Left ventricle myocardium inferior (tissue), 1 donor: Measurements from ENCODE around the gene CLEC16A. TPM values are rescaled to one million over a fixed set of nuclear protein-coding genes. Genes with fewer than 3 reads are reported as not detected.

Experiments used
- DNase-seq: peaks from one replicate; pipeline ENCODE4 v3.0.0-alpha.2; 2020
- H3K27ac ChIP-seq: fragments of 200-600 bp; replicated peaks from 2 replicates; pipeline ENCODE4 v1.8.0; 2021
- H3K27me3 ChIP-seq: fragments of 200-600 bp; 2 replicates; pipeline ENCODE4 v1.8.0; 2021; ENCODE audit warnings: low read depth
- H3K36me3 ChIP-seq: fragments of 200-600 bp; 2 replicates; pipeline ENCODE4 v1.8.0; 2021
- H3K4me1 ChIP-seq: fragments of 200-600 bp; 2 replicates; pipeline ENCODE4 v1.8.0; 2021
- H3K4me3 ChIP-seq: fragments of 200-600 bp; 2 replicates; pipeline ENCODE4 v1.8.0; 2021; ENCODE audit warnings: mild to moderate bottlenecking, moderate library complexity
- H3K9me3 ChIP-seq: fragments of 200-600 bp; replicated peaks from 2 replicates; pipeline ENCODE4 v1.8.0; 2021
- intact Hi-C: fragments of 100-400 bp; cut with micrococcal nuclease; formaldehyde crosslinking; loops from one replicate; pipeline ENCODE4 v1.11.0; 2022
- total RNA-seq: library from RNA; stranded (reverse); fragmentation: NEBNext Ultra II Directional; extraction: Animal tissue kit (Norgen Biotek cat#: 25700); gene quantifications from one replicate; pipeline ENCODE4 v1.2.1, GENCODE V29; 2021
- TF ChIP-seq, protein P1 (sequence below): fragments of 200-600 bp; IDR thresholded peaks from 2 replicates; pipeline ENCODE4 v1.8.0; 2021; ENCODE audit warnings: antibody characterized with exemption, mild to moderate bottlenecking, borderline replicate concordance
- donor health status: DM: no; HTN: yes; CAD: no; lungs with severe emphysema.

The CLEC16A gene
- total RNA-seq, 1 donor from 2014 or later = 24.6 TPM

DNA sequence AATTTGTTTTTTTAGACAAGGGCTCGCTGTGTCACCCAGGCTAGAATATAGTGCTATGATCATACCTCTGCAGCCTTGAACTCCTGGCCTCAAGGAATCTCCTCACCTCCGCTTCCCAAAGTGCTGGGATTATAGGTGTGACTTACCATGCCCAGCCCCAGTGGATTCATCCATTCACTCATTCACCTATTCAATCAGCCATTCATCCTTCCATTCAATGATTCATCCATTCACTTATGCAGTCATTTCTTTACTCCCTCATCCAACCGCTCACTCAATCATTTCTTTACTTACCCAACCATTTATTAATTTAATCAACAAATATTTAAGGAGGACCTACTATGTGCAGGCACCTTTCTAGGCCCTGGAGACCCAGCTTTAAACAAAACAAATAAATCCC, 27.8 kb upstream of the CLEC16A start:
- Histone ChIP-seq H3K27ac (no peak overlapping the region), H3K36me3 (peaks cover 7% of the 10 kb centered on the region), H3K9me3 (no peaks in the 10 kb centered on the region), H3K27me3 (no peaks in the 10 kb centered on the region), H3K4me1 (peaks cover 38% of the 10 kb centered on the region), H3K4me3 (no peak overlapping the region)
- intact Hi-C loops = loop anchor here (10.0 kb wide), 1 partner anchor 172 kb away; the partner anchor contains the start of gene NUBP1
- no peak for DNase-seq
- TF ChIP-seq, protein P1, sequence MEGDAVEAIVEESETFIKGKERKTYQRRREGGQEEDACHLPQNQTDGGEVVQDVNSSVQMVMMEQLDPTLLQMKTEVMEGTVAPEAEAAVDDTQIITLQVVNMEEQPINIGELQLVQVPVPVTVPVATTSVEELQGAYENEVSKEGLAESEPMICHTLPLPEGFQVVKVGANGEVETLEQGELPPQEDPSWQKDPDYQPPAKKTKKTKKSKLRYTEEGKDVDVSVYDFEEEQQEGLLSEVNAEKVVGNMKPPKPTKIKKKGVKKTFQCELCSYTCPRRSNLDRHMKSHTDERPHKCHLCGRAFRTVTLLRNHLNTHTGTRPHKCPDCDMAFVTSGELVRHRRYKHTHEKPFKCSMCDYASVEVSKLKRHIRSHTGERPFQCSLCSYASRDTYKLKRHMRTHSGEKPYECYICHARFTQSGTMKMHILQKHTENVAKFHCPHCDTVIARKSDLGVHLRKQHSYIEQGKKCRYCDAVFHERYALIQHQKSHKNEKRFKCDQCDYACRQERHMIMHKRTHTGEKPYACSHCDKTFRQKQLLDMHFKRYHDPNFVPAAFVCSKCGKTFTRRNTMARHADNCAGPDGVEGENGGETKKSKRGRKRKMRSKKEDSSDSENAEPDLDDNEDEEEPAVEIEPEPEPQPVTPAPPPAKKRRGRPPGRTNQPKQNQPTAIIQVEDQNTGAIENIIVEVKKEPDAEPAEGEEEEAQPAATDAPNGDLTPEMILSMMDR = no peak

DNA sequence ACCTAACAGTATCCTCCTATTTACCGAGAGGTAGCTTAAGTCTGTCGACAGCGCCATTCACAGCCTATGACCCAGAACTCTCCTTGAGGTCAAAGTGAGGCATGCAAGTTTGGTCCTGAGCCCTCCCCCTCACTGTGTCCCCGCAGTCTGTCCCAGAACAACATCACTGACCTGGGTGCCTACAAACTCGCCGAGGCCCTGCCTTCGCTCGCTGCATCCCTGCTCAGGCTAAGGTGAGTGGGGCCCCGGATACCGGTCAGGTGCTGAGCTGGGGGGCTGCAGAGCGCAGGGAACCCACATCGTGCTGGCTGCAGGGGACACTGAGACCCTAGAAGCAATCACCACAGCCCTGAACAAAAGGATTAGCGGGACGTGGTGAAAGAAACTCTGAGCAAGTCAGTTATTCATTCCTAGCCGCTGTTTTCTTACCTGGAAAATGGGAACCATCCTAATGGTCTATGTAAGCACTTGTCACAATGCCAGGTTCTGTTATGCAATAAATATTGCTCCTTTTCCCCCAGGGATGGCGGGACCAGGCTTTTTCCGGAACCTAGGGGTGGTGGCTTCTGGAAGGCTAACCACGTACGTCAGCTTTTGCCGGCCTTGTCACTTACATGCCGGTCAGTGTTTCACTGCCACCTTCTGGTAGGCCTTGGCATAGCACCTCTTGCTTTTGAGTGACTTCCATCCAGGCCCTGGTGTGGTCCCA, 25.9 kb upstream of the CLEC16A start:
- TF ChIP-seq, protein P1 = peak; percentile 98
- peak overlapping the region; percentile 57 for H3K4me3 ChIP-seq
- H3K36me3 ChIP-seq = peaks cover 7% of the 10 kb centered on the region
- no peaks in the 10 kb centered on the region for H3K27me3 ChIP-seq
- H3K4me1 ChIP-seq = peaks cover 51% of the 10 kb centered on the region
- DNase-seq = peak; percentile 95
- peak overlapping the region; percentile 89 for H3K27ac ChIP-seq
- H3K9me3 ChIP-seq = no peaks in the 10 kb centered on the region
- intact Hi-C loops = loop anchor here (10.0 kb wide), 1 partner anchor 174 kb away; the partner anchor contains the start of gene NUBP1

DNA sequence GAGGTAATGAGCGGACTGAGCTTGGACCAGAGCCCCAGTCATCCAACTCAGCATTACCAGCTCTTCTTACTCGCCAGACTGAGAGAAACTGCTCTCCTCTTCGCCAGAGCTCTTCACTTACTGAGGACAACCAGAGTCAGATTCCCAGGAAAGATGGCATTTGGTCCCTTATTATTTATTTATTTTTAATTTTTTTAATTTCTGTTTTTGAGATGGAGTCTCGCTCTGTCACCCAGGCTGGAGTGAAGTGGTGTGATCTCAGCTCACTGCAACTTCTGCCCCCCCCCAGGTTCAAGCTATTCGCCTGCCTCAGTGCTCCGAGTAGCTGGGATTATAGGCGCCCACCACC, 25.4 kb upstream of the CLEC16A start:
- TF ChIP-seq, protein P1 = no peak
- Histone ChIP-seq H3K36me3 (peaks cover 7% of the 10 kb centered on the region), H3K4me1 (peaks cover 56% of the 10 kb centered on the region), H3K4me3 (no peak overlapping the region), H3K27ac (peak overlapping the region; percentile 89), H3K9me3 (no peaks in the 10 kb centered on the region), H3K27me3 (no peaks in the 10 kb centered on the region)
- intact Hi-C loops = loop anchor here (10.0 kb wide), 1 partner anchor 174 kb away; the partner anchor contains the start of gene NUBP1
- DNase-seq = no peak

DNA sequence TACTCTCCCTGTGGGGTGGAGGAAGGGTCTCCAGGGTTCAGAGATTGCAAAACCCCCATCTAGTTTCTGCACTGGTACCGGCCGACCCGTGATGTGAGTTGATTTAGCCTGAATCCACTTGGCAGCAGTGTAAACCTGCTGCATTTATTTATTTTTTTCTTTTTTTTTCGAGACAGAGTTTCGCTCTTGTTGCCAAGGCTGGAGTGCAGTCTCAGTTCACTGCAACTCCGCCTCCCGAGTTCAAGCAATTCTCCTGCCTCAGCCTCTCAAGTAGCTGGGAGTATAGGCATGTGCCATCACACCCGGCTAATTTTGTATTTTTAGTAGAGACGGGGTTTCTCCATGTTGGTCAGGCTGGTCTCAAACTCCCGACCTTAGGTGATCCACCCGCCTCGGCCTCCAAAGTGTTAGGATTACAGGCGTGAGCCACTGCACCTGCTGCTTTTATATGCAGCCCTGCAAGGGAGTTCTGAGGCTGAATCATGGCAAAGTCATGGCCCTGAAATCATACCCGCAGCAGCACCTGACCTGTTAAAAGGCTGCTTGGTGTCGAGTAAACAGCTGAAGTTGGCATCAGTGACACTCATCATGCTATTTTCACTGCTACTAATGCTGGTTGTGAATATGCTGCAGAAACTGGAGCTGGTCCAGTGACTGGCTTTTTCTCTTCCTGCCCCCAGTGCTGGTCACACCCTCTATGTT, 23.5 kb upstream of the CLEC16A start:
- Histone ChIP-seq H3K4me1 (peaks cover 68% of the 10 kb centered on the region), H3K9me3 (peaks cover 6% of the 10 kb centered on the region), H3K4me3 (no peak overlapping the region), H3K27ac (peak overlapping the region; percentile 89), H3K36me3 (peaks cover 26% of the 10 kb centered on the region), H3K27me3 (no peaks in the 10 kb centered on the region)
- TF ChIP-seq, protein P1 = no peak
- DNase-seq = no peak
- intact Hi-C loops = no loop called here

DNA sequence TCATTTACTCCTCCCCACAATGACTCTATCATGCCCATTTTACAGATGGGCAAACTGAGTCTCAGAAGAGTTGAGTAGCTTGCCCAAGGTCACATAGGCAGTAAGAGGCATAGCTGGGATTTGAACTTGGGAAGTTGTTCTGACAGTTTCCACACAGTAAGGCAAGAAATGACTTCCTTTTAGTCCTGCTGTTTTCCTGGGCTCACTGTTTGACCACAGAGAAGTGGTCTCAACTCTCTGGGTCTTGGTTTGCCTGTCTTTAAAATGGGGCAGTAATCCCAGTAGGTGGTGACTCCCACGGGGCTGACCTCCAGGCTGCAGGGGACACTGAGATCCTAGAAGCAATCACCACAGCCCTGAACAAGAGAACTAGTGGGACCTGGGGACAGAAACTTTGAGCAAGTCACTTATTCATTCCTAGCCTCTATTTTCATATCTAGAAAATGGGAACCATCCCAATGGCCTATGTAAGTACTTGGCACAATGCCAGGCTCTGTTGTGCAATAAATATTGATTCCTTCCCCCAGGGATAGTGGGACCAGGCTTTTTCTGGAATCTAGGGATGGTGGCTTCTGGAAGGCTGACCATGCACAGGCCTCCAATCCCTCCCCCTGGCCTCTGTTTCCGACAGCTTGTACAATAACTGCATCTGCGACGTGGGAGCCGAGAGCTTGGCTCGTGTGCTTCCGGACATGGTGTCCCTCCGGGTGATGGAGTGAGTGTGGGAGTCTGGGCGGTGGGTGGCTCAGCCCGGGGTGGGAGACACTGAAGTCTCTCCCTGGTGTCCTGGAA, 22.6 kb upstream of the CLEC16A start:
- Histone ChIP-seq H3K27me3 (no peaks in the 10 kb centered on the region), H3K4me1 (peaks cover 68% of the 10 kb centered on the region), H3K36me3 (peaks cover 27% of the 10 kb centered on the region), H3K27ac (peak overlapping the region; percentile 89), H3K4me3 (peak overlapping the region; percentile 5), H3K9me3 (peaks cover 6% of the 10 kb centered on the region)
- DNase-seq = peak; percentile 42
- intact Hi-C loops = no loop called here
- TF ChIP-seq, protein P1 = no peak
